A549 (cell line): ENCODE measurements around the gene ARAP2. TPM values are rescaled to one million over a fixed set of nuclear protein-coding genes. Genes with fewer than 3 reads are reported as not detected.

Source experiments
- ATAC-seq, 2 experiments: fragments of 200-7000 bp in 1 of 2; fragments of >200 bp in 1 of 2; cut with Nextera tagmentation in 1 of 2; cut with Tn5 transposase in 1 of 2; 3 replicates each; pipeline versions ENCODE4 v1.8.0 to v1.9.1; 2018 to 2020; ENCODE audit warnings: mild to moderate bottlenecking in 1 of 2, moderate library complexity in 1 of 2
- CTCF ChIA-PET: fragments of 300-600 bp; sonication (Branson Sonifier 250); formaldehyde crosslinking; extraction: SDS; loops from one replicate; lab custom pipeline; 2021; ENCODE audit warnings: antibody characterized with exemption, inconsistent platforms; lab: Yijun Ruan, JAX
- POLR2A ChIA-PET: fragments of 350-600 bp; formaldehyde crosslinking; extraction: SDS; loops from one replicate; lab custom pipeline; 2021; ENCODE audit warnings: antibody characterized with exemption, inconsistent platforms; lab: Yijun Ruan, JAX
- DNase-seq, 2 experiments: peaks; one replicate each; pipeline versions ENCODE4 v3.0.0 to v3.0.0-alpha.2; 2011 to 2016; ENCODE audit warnings: low read depth in 1 of 2, low spot score in 1 of 2
- FAIRE-seq: peaks from 2 replicates; lab custom pipeline; 2011; peaks lifted over from hg19 to GRCh38; lab: Jason Lieb, UNC
- H3K27ac ChIP-seq, 2 experiments: fragments of >200 bp; sonication (Bioruptor Twin); formaldehyde crosslinking; 3 replicates each; pipeline ENCODE4 v1.5.1; 2016 to 2017
- H3K4me1 ChIP-seq: fragments of >200 bp; sonication (Bioruptor Twin); formaldehyde crosslinking; 3 replicates; pipeline ENCODE4 v1.6.1; 2016
- H3K4me2 ChIP-seq: fragments of >200 bp; sonication (Bioruptor Twin); formaldehyde crosslinking; 3 replicates; pipeline ENCODE4 v1.6.1; 2016
- H3K4me3 ChIP-seq: fragments of >200 bp; sonication (Bioruptor Twin); formaldehyde crosslinking; 3 replicates; pipeline ENCODE4 v1.5.1; 2016
- H3K9me3 ChIP-seq: fragments of >200 bp; sonication (Bioruptor Twin); formaldehyde crosslinking; 3 replicates; pipeline ENCODE4 v1.6.1; 2016
- BHLHE40 ChIP-seq: IDR thresholded peaks from 2 replicates; pipeline ENCODE4 v1.6.1; 2012; ENCODE audit warnings: low read depth, low read length, inconsistent platforms
- CEBPB ChIP-seq, 2 experiments: fragments of >200 bp in 1 of 2; sonication (Bioruptor Twin) in 1 of 2; formaldehyde crosslinking in 1 of 2; IDR thresholded peaks; 2 replicates each; pipeline ENCODE4 v1.6.1; 2012 to 2016
- CHD2 ChIP-seq: fragments of 150-350 bp; IDR thresholded peaks from 2 replicates; pipeline ENCODE4 v1.6.1; 2014; ENCODE audit warnings: low read length; ENCODE audit not compliant: partially characterized antibody
- CHD4 ChIP-seq: fragments of 200-600 bp; sonication (generic); IDR thresholded peaks from 2 replicates; pipeline ENCODE4 v1.6.1; 2016; ENCODE audit warnings: antibody characterized with exemption, mild to moderate bottlenecking, borderline replicate concordance
- EHF ChIP-seq: fragments of 250-450 bp; sonication (Bioruptor Pico); IDR thresholded peaks from 2 replicates; pipeline ENCODE4 v1.5.0; 2020; ENCODE audit warnings: mild to moderate bottlenecking
- EP300 ChIP-seq, 2 experiments: fragments of >200 bp; sonication (Bioruptor Twin); formaldehyde crosslinking; IDR thresholded peaks; 2 replicates in 1 of 2; 3 replicates in 1 of 2; pipeline ENCODE4 v1.6.1; 2016 to 2017
- FOSB ChIP-seq: fragments of 250-450 bp; sonication (Bioruptor Pico); IDR thresholded peaks from 2 replicates; pipeline ENCODE4 v1.5.0; 2020; ENCODE audit warnings: mild to moderate bottlenecking, moderate library complexity
- FOXS1 ChIP-seq: fragments of 250-450 bp; sonication (Bioruptor Pico); IDR thresholded peaks from 2 replicates; pipeline ENCODE4 v1.5.0; 2020; ENCODE audit warnings: mild to moderate bottlenecking, moderate library complexity
- GATA3 ChIP-seq: IDR thresholded peaks from 2 replicates; pipeline ENCODE4 v1.6.1; 2012; ENCODE audit warnings: borderline replicate concordance
- HEYL ChIP-seq: fragments of 250-450 bp; sonication (Bioruptor Pico); IDR thresholded peaks from 2 replicates; pipeline ENCODE4 v1.8.0; 2021; ENCODE audit warnings: mild to moderate bottlenecking, moderate library complexity
- HOXB13 ChIP-seq: fragments of 250-450 bp; sonication (Bioruptor Pico); IDR thresholded peaks from 2 replicates; pipeline ENCODE4 v1.5.0; 2020; ENCODE audit warnings: low read depth, mild to moderate bottlenecking, moderate library complexity
- KDM5A ChIP-seq: fragments of 200-600 bp; sonication (generic); IDR thresholded peaks from 2 replicates; pipeline ENCODE4 v1.6.1; 2016; ENCODE audit warnings: antibody characterized with exemption, mild to moderate bottlenecking
- SREBF2 ChIP-seq: fragments of 450-650 bp; IDR thresholded peaks from 2 replicates; pipeline ENCODE4 v1.6.1; 2014; ENCODE audit warnings: mild to moderate bottlenecking, moderate library complexity
- TFCP2L1 ChIP-seq: fragments of 250-450 bp; sonication (Bioruptor Pico); IDR thresholded peaks from 2 replicates; pipeline ENCODE4 v1.5.0; 2021; ENCODE audit warnings: mild to moderate bottlenecking
- ZSCAN20 ChIP-seq: fragments of 250-450 bp; sonication (Bioruptor Pico); IDR thresholded peaks from 2 replicates; pipeline ENCODE4 v1.8.0; 2022; ENCODE audit warnings: mild to moderate bottlenecking, moderate library complexity
- WGBS: methylation state at CpG from one replicate; pipeline ENCODE4 v1.1.6; 2017; ENCODE audit errors: missing lambda C conversion rate; 5-methylcytosine and 5-hydroxymethylcytosine counted together
- polyA plus RNA-seq, 4 experiments: library from polyadenylated mRNA; depleted of rRNA in 3 of 4; stranded (reverse); fragments of >200 nt; fragmentation: RNase III in 1 of 4; extraction: RNeasy Plus Mini Kit Qiagen cat#74134 plus additional on column Dnase treatment in 1 of 4; gene quantifications; 2 replicates in 3 of 4; 3 replicates in 1 of 4; pipeline ENCODE4 v1.2.3, GENCODE V29; 2011 to 2017
- TF ChIP-seq, protein P1 (sequence below): fragments of >200 bp; sonication (Bioruptor Twin); formaldehyde crosslinking; IDR thresholded peaks from 2 replicates; pipeline ENCODE4 v1.6.1; 2016
- TF ChIP-seq, protein P2 (sequence below): fragments of 150-350 bp; IDR thresholded peaks from 2 replicates; pipeline ENCODE4 v1.6.1; 2014; ENCODE audit warnings: low read depth, mild to moderate bottlenecking, low read length
- TF ChIP-seq, protein P3 (sequence below): fragments of >200 bp; sonication (Bioruptor Twin); formaldehyde crosslinking; IDR thresholded peaks from 3 replicates; pipeline ENCODE4 v1.5.1; 2016
- TF ChIP-seq, protein P4 (sequence below): IDR thresholded peaks from 2 replicates; pipeline ENCODE4 v1.6.1; 2012
- TF ChIP-seq, protein P5 (sequence below): fragments of 250-450 bp; sonication (Bioruptor Pico); IDR thresholded peaks from 2 replicates; pipeline ENCODE4 v1.5.0; 2020; ENCODE audit warnings: low read depth, mild to moderate bottlenecking, moderate library complexity
- TF ChIP-seq, protein P6 (sequence below): fragments of 250-450 bp; sonication (Bioruptor Pico); IDR thresholded peaks from 2 replicates; pipeline ENCODE4 v1.5.0; 2021; ENCODE audit warnings: mild to moderate bottlenecking, moderate library complexity, borderline replicate concordance

ARAP2 gene
- polyA plus RNA-seq, 2 of the 4 experiments (the other 2 are of a cell fraction), result 0.34 to 0.75 TPM

DNA sequence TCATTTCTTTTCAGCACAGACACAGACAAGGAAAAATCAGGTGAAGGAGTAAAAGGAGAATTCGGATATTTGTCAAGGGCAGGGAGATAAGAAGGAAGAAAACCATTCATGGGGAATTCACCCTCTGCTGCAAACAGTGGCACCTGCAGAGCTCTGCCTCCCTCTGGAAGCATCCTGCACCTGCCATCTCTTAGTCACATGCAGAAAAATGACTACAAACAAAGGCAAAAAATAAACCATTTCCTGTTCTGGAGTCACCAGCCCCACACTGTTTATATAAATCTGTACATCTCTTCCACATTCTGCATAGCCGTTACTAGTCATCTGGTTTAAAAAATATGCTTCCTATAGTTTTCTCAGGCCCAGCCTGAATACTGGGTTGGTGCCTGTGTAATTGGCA lies 205.3 kb downstream of the ARAP2 start (continued):
- no peak for TF ChIP-seq HOXB13 (CRISPR knock-in tag)
- TF ChIP-seq, all 56 proteins: peak for 0

DNA sequence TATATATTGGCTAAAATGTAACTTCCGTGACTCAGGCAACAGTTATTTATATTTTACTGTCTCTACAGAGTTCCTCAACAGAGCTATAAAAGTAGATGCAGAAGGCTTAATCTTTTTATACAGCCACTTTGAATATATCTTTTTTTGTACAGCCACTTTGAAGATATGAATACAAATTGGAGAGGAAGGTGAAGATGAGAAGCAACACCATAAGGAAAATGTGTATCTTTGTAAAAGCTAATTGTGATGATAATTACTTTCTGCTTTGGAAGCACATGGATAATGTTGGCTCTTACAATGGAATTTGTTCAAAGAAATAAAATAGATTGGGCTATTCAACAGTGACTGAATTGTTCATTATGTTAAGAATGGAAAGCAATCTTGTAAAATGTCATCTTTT lies 205.8 kb downstream of the ARAP2 start:
- WGBS, result 58% methylated on average over 1 of the region's 1 CpG
- DNase-seq (no peak), FAIRE-seq (no peak), ATAC-seq (no peak)
- Histone ChIP-seq H3K27ac (no peak overlapping the region), H3K9me3 (no peaks in the 10 kb centered on the region), H3K4me1 (no peaks in the 10 kb centered on the region), H3K4me2 (no peak overlapping the region), H3K4me3 (no peak overlapping the region)
- TF ChIP-seq FOSB (CRISPR knock-in tag) (no peak), BHLHE40 (no peak), SREBF2 (no peak), FOXS1 (no peak), HOXB13 (CRISPR knock-in tag) (no peak), TFCP2L1 (no peak), EP300 (IDR thresholded peaks at IDR 0.05) (no peak), CHD4 (no peak), GATA3 (no peak), CHD2 (no peak), EHF (no peak)
- TF ChIP-seq, protein P1, sequence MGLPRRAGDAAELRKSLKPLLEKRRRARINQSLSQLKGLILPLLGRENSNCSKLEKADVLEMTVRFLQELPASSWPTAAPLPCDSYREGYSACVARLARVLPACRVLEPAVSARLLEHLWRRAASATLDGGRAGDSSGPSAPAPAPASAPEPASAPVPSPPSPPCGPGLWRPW, result no peak
- TF ChIP-seq, protein P2, sequence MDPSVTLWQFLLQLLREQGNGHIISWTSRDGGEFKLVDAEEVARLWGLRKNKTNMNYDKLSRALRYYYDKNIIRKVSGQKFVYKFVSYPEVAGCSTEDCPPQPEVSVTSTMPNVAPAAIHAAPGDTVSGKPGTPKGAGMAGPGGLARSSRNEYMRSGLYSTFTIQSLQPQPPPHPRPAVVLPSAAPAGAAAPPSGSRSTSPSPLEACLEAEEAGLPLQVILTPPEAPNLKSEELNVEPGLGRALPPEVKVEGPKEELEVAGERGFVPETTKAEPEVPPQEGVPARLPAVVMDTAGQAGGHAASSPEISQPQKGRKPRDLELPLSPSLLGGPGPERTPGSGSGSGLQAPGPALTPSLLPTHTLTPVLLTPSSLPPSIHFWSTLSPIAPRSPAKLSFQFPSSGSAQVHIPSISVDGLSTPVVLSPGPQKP, result no peak
- ChIA-PET CTCF (no interaction called here), POLR2A (no interaction called here)

DNA sequence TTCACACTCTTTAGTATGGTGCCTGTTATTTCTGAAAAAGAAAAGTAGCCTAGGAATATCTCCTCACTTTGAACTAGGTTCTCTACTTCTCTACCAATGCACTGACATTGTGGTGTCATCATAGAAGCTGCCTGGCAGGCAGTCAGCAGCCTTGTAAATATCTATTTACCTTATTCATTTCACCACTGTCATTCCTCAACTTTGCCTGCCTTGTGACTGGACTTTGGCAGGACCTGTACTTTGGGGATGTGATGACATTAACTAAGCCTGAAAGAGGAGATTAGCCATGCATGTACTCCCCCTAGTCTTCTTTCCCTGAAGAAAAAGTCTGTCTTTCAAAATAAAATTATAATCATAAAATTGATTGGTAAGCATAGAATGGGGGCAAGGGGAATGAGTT lies 207.2 kb downstream of the ARAP2 start:
- TF ChIP-seq EHF, result no peak
- TF ChIP-seq KDM5A, result no peak
- TF ChIP-seq, protein P3, sequence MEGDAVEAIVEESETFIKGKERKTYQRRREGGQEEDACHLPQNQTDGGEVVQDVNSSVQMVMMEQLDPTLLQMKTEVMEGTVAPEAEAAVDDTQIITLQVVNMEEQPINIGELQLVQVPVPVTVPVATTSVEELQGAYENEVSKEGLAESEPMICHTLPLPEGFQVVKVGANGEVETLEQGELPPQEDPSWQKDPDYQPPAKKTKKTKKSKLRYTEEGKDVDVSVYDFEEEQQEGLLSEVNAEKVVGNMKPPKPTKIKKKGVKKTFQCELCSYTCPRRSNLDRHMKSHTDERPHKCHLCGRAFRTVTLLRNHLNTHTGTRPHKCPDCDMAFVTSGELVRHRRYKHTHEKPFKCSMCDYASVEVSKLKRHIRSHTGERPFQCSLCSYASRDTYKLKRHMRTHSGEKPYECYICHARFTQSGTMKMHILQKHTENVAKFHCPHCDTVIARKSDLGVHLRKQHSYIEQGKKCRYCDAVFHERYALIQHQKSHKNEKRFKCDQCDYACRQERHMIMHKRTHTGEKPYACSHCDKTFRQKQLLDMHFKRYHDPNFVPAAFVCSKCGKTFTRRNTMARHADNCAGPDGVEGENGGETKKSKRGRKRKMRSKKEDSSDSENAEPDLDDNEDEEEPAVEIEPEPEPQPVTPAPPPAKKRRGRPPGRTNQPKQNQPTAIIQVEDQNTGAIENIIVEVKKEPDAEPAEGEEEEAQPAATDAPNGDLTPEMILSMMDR, result no peak
- TF ChIP-seq GATA3, result no peak
- TF ChIP-seq HEYL (CRISPR knock-in tag), result no peak
- TF ChIP-seq, protein P2, result no peak
- TF ChIP-seq, protein P4, sequence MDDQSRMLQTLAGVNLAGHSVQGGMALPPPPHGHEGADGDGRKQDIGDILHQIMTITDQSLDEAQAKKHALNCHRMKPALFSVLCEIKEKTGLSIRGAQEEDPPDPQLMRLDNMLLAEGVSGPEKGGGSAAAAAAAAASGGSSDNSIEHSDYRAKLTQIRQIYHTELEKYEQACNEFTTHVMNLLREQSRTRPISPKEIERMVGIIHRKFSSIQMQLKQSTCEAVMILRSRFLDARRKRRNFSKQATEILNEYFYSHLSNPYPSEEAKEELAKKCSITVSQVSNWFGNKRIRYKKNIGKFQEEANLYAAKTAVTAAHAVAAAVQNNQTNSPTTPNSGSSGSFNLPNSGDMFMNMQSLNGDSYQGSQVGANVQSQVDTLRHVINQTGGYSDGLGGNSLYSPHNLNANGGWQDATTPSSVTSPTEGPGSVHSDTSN, result no peak
- no peak for TF ChIP-seq CEBPB (IDR thresholded peaks at IDR 0.05)
- TF ChIP-seq, protein P5, sequence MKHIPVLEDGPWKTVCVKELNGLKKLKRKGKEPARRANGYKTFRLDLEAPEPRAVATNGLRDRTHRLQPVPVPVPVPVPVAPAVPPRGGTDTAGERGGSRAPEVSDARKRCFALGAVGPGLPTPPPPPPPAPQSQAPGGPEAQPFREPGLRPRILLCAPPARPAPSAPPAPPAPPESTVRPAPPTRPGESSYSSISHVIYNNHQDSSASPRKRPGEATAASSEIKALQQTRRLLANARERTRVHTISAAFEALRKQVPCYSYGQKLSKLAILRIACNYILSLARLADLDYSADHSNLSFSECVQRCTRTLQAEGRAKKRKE, result no peak
- TF ChIP-seq, protein P6, sequence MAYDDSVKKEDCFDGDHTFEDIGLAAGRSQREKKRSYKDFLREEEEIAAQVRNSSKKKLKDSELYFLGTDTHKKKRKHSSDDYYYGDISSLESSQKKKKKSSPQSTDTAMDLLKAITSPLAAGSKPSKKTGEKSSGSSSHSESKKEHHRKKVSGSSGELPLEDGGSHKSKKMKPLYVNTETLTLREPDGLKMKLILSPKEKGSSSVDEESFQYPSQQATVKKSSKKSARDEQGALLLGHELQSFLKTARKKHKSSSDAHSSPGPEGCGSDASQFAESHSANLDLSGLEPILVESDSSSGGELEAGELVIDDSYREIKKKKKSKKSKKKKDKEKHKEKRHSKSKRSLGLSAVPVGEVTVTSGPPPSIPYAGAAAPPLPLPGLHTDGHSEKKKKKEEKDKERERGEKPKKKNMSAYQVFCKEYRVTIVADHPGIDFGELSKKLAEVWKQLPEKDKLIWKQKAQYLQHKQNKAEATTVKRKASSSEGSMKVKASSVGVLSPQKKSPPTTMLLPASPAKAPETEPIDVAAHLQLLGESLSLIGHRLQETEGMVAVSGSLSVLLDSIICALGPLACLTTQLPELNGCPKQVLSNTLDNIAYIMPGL (CRISPR knock-in tag), result no peak
- no peak for TF ChIP-seq ZSCAN20 (CRISPR knock-in tag)
- TF ChIP-seq, all 56 proteins: peak for 0
- CTCF ChIA-PET, result no interaction called here
- H3K9me3 ChIP-seq, result no peaks in the 10 kb centered on the region
- no peak for DNase-seq
- POLR2A ChIA-PET, result no interaction called here
- H3K27ac ChIP-seq, result no peak overlapping the region
- H3K4me3 ChIP-seq, result no peak overlapping the region
- no peak for ATAC-seq
- no peak overlapping the region for H3K4me2 ChIP-seq
- FAIRE-seq, result no peak
- H3K4me1 ChIP-seq, result no peaks in the 10 kb centered on the region
